OCI-LY7 (cell line): ENCODE data around the gene CBLC. TPM values are rescaled to one million over a fixed set of nuclear protein-coding genes. Genes with fewer than 3 reads are reported as not detected.

Experiments
- BruUV-seq: library from RNA; stranded (reverse); fragments of 400-500 nt; replicated peaks from 2 replicates; lab custom pipeline; 2021; lab: Mats Ljungman, UMichigan
- CTCF ChIA-PET: fragments of 300-600 bp; sonication (Branson Sonifier 250); formaldehyde crosslinking; loops from one replicate; lab custom pipeline; 2022; ENCODE audit warnings: antibody characterized with exemption; ENCODE audit not compliant: unreplicated experiment; lab: Charles Lee
- POLR2A ChIA-PET: fragments of 300-600 bp; sonication (Branson Sonifier 250); formaldehyde crosslinking; loops from one replicate; lab custom pipeline; 2022; ENCODE audit warnings: antibody characterized with exemption; lab: Charles Lee
- DNase-seq: peaks from one replicate; pipeline ENCODE4 v3.0.0-alpha.2; 2015; ENCODE audit warnings: low spot score
- H2AFZ ChIP-seq: fragments of 200-600 bp; sonication (generic), shearing (Covaris generic); 2 replicates; pipeline ENCODE4 v1.6.1; 2014; ENCODE audit warnings: mild to moderate bottlenecking, antibody characterized with exemption, low read length, moderate library complexity
- H3K27ac ChIP-seq: fragments of 200-600 bp; sonication (generic); 2 replicates; pipeline ENCODE4 v1.5.1; 2014; ENCODE audit warnings: mixed run types, low read depth, mild to moderate bottlenecking, moderate library complexity, low read length, inconsistent platforms; ENCODE audit not compliant: poor library complexity, severe bottlenecking
- H3K36me3 ChIP-seq: fragments of 200-600 bp; sonication (generic); 2 replicates; pipeline ENCODE4 v1.6.1; 2014; ENCODE audit warnings: mild to moderate bottlenecking, antibody characterized with exemption, low read length, moderate library complexity, mixed read lengths; ENCODE audit not compliant: insufficient read depth
- H3K4me1 ChIP-seq: fragments of 200-600 bp; sonication (generic); 2 replicates; pipeline ENCODE4 v1.5.1; 2014; ENCODE audit warnings: mild to moderate bottlenecking, low read length; ENCODE audit not compliant: insufficient read depth, poor library complexity, severe bottlenecking
- H3K4me2 ChIP-seq: fragments of 200-600 bp; sonication (generic); 2 replicates; pipeline ENCODE4 v1.6.1; 2014; ENCODE audit warnings: mild to moderate bottlenecking, low read length
- H3K4me3 ChIP-seq: fragments of 200-600 bp; sonication (generic); 2 replicates; pipeline ENCODE4 v1.5.1; 2014; ENCODE audit warnings: mild to moderate bottlenecking, low read depth, low read length; ENCODE audit not compliant: poor library complexity, severe bottlenecking
- H3K79me2 ChIP-seq: fragments of 200-600 bp; sonication (generic); 2 replicates; pipeline ENCODE4 v1.6.1; 2016; ENCODE audit warnings: low read depth, mild to moderate bottlenecking, low read length, moderate library complexity, mixed read lengths; ENCODE audit not compliant: insufficient read depth
- H3K9me2 ChIP-seq: fragments of 200-600 bp; sonication (generic); 2 replicates; pipeline ENCODE4 v1.6.1; 2016; ENCODE audit warnings: mild to moderate bottlenecking, low read length, mixed read lengths; ENCODE audit not compliant: insufficient read depth
- H3K9me3 ChIP-seq: fragments of 200-600 bp; sonication (generic); 2 replicates; pipeline ENCODE4 v1.6.1; 2014; ENCODE audit warnings: mild to moderate bottlenecking, mixed run types, low read length, mixed read lengths
- H4K20me1 ChIP-seq: fragments of 200-600 bp; sonication (generic); 2 replicates; pipeline ENCODE4 v1.6.1; 2014; ENCODE audit warnings: mild to moderate bottlenecking, antibody characterized with exemption, low read length, moderate library complexity, mixed read lengths; ENCODE audit not compliant: insufficient read depth
- CTCF ChIP-seq: fragments of 200-600 bp; sonication (generic); conservative IDR thresholded peaks from 2 replicates; pipeline ENCODE4 v1.5.1; 2014; ENCODE audit warnings: mild to moderate bottlenecking, antibody characterized with exemption, low read length, moderate library complexity, mixed read lengths
- EZH2phosphoT487 ChIP-seq: fragments of 200-600 bp; sonication (generic); IDR thresholded peaks from 2 replicates; pipeline ENCODE4 v1.6.1; 2018; ENCODE audit warnings: low read depth, borderline replicate concordance, mild to moderate bottlenecking, mixed run types, antibody characterized with exemption, low read length, moderate library complexity, mixed read lengths
- intact Hi-C: fragments of 100-400 bp; cut with micrococcal nuclease; formaldehyde crosslinking; loops from one replicate; pipeline ENCODE4 v1.10.0; 2022; ENCODE audit not compliant: unreplicated experiment
- total RNA-seq, 2 experiments: library from RNA; depleted of rRNA in 1 of 2; stranded (reverse); fragments of >200 nt in 1 of 2; shearing (Covaris generic) in 1 of 2; gene quantifications; 2 replicates each; pipeline ENCODE4 v1.2.3, GENCODE V29; 2014 to 2022

The CBLC gene
- total RNA-seq, 2 experiments from 2014 or later = not detected

- ChIA-PET CTCF (no interaction called here), POLR2A (no interaction called here)
- H3K36me3 ChIP-seq = no peaks in the 10 kb centered on the region
- no peak for TF ChIP-seq CTCF
- no peak for TF ChIP-seq EZH2phosphoT487
- no peak overlapping the region for H2AFZ ChIP-seq
- no peaks in the 10 kb centered on the region for H3K9me2 ChIP-seq
- no peak overlapping the region for H3K4me2 ChIP-seq
- no peak for DNase-seq
- no TSS peak for BruUV-seq
- intact Hi-C loops = no loop called here
- no peaks in the 10 kb centered on the region for H3K79me2 ChIP-seq
- H3K9me3 ChIP-seq = no peaks in the 10 kb centered on the region
- no peak overlapping the region for H3K4me3 ChIP-seq
- peaks cover 6% of the 10 kb centered on the region for H3K4me1 ChIP-seq
- H3K27ac ChIP-seq = no peak overlapping the region
- H4K20me1 ChIP-seq = no peaks in the 10 kb centered on the region
These were observed 26.0 kb downstream of the CBLC start for GRCh38 chr19:44803442-44804428.

GRCh38 chr19:44806291-44806690 is 28.6 kb downstream of the CBLC start:
- no peak for DNase-seq
- Histone ChIP-seq H4K20me1 (no peaks in the 10 kb centered on the region), H3K4me2 (no peak overlapping the region), H3K36me3 (no peaks in the 10 kb centered on the region), H3K4me1 (no peaks in the 10 kb centered on the region), H3K27ac (no peak overlapping the region), H3K79me2 (no peaks in the 10 kb centered on the region), H3K9me3 (no peaks in the 10 kb centered on the region), H3K4me3 (no peak overlapping the region), H3K9me2 (no peaks in the 10 kb centered on the region), H2AFZ (no peak overlapping the region)
- intact Hi-C loops = no loop called here
- ChIA-PET CTCF (no interaction called here), POLR2A (interaction anchor here (0.7 kb wide), 2 partner anchors 42 to 134 kb away, joined by 5 to 9 read pairs; no protein-coding TSS in a partner anchor)
- BruUV-seq = no TSS peak
- no peak for TF ChIP-seq CTCF
- no peak for TF ChIP-seq EZH2phosphoT487

- no peaks in the 10 kb centered on the region for H3K79me2 ChIP-seq
- H4K20me1 ChIP-seq = no peaks in the 10 kb centered on the region
- H3K4me1 ChIP-seq = no peaks in the 10 kb centered on the region
- CTCF ChIA-PET = no interaction called here
- no peak overlapping the region for H3K27ac ChIP-seq
- intact Hi-C loops = no loop called here
- no peak overlapping the region for H2AFZ ChIP-seq
- POLR2A ChIA-PET = interaction anchor here (0.7 kb wide), 1 partner anchor 135 kb away, joined by 5 read pairs; no protein-coding TSS in a partner anchor
- no peak for DNase-seq
- no peaks in the 10 kb centered on the region for H3K9me2 ChIP-seq
- H3K9me3 ChIP-seq = no peaks in the 10 kb centered on the region
- TF ChIP-seq EZH2phosphoT487 (no peak), CTCF (no peak)
- no peak overlapping the region for H3K4me3 ChIP-seq
- no peak overlapping the region for H3K4me2 ChIP-seq
- BruUV-seq = no TSS peak
- no peaks in the 10 kb centered on the region for H3K36me3 ChIP-seq
These were observed 29.5 kb downstream of the CBLC start for GRCh38 chr19:44807162-44807561.
